ENCODE measurements around the gene XXYLT1.

GRCh38 chr3:195032106-195032759, 238.7 kb downstream of the XXYLT1 start:
- TF ChIP-seq, protein P1, sequence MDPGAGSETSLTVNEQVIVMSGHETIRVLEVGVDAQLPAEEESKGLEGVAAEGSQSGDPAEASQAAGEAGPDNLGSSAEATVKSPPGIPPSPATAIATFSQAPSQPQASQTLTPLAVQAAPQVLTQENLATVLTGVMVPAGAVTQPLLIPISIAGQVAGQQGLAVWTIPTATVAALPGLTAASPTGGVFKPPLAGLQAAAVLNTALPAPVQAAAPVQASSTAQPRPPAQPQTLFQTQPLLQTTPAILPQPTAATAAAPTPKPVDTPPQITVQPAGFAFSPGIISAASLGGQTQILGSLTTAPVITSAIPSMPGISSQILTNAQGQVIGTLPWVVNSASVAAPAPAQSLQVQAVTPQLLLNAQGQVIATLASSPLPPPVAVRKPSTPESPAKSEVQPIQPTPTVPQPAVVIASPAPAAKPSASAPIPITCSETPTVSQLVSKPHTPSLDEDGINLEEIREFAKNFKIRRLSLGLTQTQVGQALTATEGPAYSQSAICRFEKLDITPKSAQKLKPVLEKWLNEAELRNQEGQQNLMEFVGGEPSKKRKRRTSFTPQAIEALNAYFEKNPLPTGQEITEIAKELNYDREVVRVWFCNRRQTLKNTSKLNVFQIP (CRISPR knock-in tag; IDR thresholded peaks at IDR 0.05; ENCODE audit: borderline replicate concordance, low read depth), result no peak
- TF ChIP-seq ZFP3 (CRISPR knock-in tag; IDR thresholded peaks at IDR 0.05) (no peak), RARB (CRISPR knock-in tag; IDR thresholded peaks at IDR 0.05) (no peak), ZFP30 (CRISPR knock-in tag; IDR thresholded peaks at IDR 0.05) (no peak), GLIS3 (CRISPR knock-in tag; IDR thresholded peaks at IDR 0.05) (no peak), PATZ1 (CRISPR knock-in tag; IDR thresholded peaks at IDR 0.05; ENCODE audit: borderline replicate concordance) (no peak)
- TF ChIP-seq, protein P2, sequence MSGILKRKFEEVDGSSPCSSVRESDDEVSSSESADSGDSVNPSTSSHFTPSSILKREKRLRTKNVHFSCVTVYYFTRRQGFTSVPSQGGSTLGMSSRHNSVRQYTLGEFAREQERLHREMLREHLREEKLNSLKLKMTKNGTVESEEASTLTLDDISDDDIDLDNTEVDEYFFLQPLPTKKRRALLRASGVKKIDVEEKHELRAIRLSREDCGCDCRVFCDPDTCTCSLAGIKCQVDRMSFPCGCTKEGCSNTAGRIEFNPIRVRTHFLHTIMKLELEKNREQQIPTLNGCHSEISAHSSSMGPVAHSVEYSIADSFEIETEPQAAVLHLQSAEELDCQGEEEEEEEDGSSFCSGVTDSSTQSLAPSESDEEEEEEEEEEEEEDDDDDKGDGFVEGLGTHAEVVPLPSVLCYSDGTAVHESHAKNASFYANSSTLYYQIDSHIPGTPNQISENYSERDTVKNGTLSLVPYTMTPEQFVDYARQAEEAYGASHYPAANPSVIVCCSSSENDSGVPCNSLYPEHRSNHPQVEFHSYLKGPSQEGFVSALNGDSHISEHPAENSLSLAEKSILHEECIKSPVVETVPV (CRISPR knock-in tag; IDR thresholded peaks at IDR 0.05), result no peak
